NCI-H82 (cell line): ENCODE results near the gene ZNF554.

Experiments
- DNase-seq: peaks from one replicate; lab custom pipeline; 2025; lab: John Stamatoyannopoulos, UW

ZNF554 gene

DNA sequence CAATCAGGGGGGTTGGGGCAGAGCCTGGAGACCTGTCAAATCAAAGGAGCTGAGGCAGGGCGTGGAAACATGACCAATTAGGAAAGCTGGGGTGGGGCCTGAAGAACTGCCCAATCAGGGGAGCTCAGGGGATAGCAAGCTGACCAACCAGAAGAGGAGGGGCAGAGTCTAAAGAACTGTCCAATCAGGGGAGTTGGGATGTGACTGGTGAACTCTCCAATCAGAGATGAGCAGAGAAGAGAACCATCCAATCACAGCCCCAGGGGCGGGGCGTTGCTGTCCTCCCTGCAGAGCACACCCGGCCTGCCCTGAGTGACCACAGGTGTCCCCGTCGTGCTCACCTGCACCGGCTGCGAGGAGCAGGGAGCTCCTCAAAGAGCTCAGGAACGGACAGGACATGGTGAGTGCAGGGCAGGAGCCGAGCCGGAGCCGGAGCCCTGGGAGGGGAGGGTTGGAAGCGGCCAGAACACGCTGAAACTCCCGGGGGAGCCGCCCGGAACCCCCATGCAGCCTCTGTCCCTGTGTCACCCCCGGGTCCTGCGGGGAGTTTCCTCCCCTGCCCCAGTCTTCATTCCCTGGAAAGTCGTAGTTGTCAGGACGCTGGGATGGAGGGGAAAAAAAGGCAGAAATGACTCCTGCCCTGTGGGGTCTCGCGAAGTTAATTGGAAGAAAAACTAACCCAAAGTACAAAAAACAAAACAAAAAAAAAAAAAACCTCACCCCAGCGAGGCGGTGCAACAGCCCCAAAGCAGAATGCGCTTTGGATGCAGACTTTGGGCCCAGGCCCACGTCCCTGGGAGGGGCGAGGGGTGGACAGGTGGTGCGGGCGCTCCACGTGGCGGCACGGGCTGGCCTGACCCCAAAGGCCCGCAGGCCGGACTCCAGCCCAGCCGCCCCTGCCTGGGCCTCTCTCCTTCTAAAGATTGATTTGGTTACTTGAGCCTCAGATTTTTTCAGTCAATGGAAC is 47.6 kb downstream of the ZNF554 start, which contains the start of gene ZNF556:
Gene ZNF556, plus strand, starts transcription at position 311 of the 967 bp plus-strand sequence. Its CDS starts 87 bp downstream, at position 398.
- DNase-seq, result peak; percentile 85

- DNase-seq, result no peak
Measured at GRCh38 chr19:2869618-2870017, 50.0 kb downstream of the ZNF554 start.

DNA sequence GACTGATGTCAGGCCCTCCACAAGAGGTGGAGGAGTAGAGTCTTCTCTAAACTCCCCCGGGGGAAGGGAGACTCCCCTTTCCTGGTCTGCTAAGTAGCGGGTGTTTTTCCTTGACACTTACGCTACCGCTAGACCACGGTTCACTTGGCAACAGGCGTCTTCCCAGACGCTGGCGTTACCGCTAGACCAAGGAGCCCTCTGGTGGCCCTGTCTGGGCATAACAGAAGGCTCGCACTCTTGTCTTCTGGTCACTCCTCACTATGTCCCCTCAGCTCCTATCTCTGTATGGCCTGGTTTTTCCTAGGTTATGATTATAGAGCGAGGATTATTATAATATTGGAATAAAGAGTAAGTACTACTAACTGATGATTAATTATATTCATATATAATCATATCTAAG is 52.5 kb downstream of the ZNF554 start:
- DNase-seq, result peak; percentile 56

DNA sequence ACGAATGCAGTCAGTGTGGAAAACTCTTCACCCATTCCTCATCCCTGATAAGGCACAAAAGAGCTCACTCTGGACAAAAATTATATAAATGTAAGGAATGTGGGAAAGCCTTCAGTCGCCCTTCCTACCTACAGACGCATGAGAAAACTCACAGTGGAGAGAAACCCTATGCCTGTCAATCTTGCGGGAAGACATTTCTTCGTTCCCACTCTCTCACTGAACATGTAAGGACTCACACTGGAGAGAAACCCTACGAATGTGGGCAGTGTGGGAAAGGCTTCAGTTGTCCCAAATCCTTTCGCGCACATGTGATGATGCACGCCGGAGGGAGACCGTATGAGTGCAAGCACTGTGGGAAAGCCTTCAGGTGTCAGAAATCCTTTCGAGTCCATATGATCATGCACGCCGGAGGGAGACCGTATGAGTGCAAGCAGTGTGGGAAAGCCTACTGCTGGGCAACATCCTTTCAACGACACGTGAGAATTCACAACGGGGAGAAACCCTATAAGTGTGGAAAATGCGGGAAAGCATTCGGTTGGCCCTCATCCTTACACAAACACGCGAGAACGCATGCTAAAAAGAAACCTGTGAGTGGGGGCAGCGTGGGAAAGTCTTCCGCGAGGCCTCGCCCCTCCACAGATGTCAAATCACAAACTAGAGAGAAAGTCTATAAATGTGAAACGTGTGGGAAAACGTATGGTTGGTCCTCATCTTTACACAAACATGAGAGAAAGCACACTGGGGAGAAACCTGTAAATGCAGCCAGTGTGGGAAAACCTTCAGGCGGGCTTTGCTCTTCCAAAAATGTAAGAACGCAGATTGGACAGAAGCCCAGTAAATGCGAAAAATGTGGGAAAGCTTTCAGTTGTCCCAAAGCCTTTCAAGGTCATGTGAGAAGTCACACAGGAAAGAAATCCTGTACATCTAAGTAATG is 58.0 kb downstream of the ZNF554 start:
- no peak for DNase-seq

GRCh38 chr19:2883686-2884439 is 64.2 kb downstream of the ZNF554 start:
- DNase-seq, result no peak

- DNase-seq, result no peak
Measured at GRCh38 chr19:2885736-2886135, 66.1 kb downstream of the ZNF554 start.
